ENCODE measurements around the gene RBMS2.
A peak's percentile ranks its signal among the peaks of the same experiment; 100 is the strongest.

RBMS2 gene

DNA sequence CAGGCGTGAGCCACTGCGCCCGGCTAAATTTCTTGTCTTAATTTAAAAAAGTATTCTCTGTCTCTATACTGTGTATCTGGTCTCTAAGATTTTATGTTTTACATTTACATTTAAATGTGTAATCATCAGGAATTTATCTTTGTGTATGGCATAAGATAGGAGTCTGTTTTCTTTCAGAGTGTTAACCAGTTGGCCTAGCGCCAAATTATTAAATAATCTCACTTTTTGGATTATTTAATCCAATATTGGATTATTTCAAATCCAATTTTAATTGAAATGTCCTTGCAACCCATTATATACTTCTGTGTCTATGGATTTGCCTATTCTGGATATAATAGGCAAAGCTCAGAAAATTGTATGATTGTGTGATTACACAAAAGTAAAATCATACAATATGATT is 63.5 kb downstream of the RBMS2 start:
- DNase-seq (ENCODE audit: low read depth): no peak
- H3K4me3 ChIP-seq (ENCODE audit: low read depth, low read length): no peak overlapping the region
- TF ChIP-seq, protein P1, sequence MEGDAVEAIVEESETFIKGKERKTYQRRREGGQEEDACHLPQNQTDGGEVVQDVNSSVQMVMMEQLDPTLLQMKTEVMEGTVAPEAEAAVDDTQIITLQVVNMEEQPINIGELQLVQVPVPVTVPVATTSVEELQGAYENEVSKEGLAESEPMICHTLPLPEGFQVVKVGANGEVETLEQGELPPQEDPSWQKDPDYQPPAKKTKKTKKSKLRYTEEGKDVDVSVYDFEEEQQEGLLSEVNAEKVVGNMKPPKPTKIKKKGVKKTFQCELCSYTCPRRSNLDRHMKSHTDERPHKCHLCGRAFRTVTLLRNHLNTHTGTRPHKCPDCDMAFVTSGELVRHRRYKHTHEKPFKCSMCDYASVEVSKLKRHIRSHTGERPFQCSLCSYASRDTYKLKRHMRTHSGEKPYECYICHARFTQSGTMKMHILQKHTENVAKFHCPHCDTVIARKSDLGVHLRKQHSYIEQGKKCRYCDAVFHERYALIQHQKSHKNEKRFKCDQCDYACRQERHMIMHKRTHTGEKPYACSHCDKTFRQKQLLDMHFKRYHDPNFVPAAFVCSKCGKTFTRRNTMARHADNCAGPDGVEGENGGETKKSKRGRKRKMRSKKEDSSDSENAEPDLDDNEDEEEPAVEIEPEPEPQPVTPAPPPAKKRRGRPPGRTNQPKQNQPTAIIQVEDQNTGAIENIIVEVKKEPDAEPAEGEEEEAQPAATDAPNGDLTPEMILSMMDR (IDR thresholded peaks at IDR 0.05; ENCODE audit: control insufficient read depth, extremely low read depth, insufficient read depth): no peak

DNA sequence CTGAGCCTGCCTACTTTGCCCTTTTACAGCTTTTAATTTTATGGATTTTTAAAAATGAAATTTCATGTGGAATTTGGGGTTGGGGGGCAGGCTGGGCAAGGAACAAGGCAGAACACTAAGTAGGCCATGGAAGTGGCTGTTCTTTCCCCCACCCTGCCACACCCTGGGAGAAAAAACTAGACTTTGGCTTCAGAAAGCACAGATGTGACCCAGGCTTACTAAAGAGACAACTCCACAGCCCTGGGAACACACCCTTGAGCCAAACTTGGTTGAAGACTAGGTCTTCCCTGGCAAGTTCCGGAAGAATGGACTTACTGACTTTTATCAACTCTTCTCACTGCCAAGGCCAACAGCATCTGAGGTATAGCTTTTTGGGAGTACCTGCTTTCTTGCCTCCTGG is 68.2 kb downstream of the RBMS2 start:
- H3K4me3 ChIP-seq (ENCODE audit: low read depth, low read length): no peak overlapping the region
- no peak for DNase-seq (ENCODE audit: low read depth)
- TF ChIP-seq, protein P1 (IDR thresholded peaks at IDR 0.05; ENCODE audit: control insufficient read depth, extremely low read depth, insufficient read depth): no peak

DNA sequence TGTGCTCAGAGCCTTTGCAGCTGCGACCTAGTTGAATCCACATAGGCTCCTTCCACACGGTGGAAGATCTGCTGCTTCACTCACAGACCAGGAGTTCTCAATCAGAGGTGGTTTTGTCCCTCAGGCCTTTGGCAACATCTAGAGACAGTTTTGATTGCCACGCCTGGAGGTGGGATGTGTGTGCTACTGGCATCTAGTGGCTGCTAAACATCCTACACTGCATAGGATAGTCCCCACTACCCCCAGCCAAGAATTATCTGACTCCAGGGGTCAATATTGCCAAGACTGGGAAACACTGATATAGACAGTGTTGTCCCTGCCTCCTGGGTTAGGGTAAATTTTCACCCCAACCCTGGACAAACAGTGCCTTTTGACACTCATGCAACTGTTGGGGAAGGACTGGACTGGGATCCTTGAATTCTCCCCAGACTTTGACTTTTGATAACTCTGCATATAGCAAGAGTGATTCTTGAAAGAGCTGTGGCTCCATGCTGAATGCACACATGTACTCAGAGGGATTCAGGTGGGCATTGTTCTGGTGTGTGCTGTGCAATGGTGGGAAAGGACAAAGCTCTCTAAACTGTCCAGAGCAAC is 68.7 kb downstream of the RBMS2 start:
- TF ChIP-seq, protein P1 (IDR thresholded peaks at IDR 0.05; ENCODE audit: control insufficient read depth, extremely low read depth, insufficient read depth): peak; percentile 50
- no peak for DNase-seq (ENCODE audit: low read depth)
- H3K4me3 ChIP-seq (ENCODE audit: low read depth, low read length): no peak overlapping the region

DNA sequence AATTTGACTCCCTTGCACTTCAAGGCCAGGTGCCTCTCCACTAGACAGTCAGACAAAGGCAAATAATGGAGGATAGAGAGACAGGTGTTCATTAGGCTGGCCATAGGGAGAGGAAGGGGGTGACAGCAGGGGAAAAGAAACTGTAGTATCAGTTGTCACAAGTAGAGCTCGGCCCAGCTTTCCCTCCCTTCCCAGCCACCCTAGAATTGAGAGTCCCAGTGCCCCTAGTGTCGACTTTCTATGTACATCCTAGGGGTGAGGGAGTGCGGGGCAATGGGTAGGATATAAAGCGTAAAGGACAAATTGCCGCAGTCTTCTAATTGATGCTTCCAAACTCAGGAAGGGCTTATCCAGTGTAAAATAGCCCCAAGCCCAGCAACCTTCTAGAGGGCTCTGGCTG is 69.5 kb downstream of the RBMS2 start:
- TF ChIP-seq, protein P1 (IDR thresholded peaks at IDR 0.05; ENCODE audit: control insufficient read depth, extremely low read depth, insufficient read depth): no peak
- no peak for DNase-seq (ENCODE audit: low read depth)
- H3K4me3 ChIP-seq (ENCODE audit: low read depth, low read length): no peak overlapping the region

DNA sequence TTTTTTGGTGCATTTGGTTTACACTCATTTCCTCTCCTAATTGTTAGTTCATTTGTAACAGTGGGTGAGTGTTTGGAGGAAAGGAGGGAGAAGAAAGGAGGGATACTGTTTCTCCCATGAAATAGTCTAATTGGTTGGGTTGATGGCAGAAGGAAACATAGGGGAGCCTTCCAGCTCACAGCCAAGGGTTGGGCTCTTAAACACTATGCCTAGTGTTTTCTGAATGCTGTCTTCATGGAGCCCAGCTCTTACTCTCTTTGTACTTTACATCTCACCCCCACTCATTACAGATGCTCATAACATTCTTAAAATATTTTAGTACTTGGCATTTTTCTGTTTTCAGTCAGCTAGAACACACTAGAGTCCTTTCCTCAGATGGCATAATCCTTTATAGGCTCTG is 70.3 kb downstream of the RBMS2 start:
- no peak overlapping the region for H3K4me3 ChIP-seq (ENCODE audit: low read depth, low read length)
- TF ChIP-seq, protein P1 (IDR thresholded peaks at IDR 0.05; ENCODE audit: control insufficient read depth, extremely low read depth, insufficient read depth): no peak
- DNase-seq (ENCODE audit: low read depth): no peak

DNA sequence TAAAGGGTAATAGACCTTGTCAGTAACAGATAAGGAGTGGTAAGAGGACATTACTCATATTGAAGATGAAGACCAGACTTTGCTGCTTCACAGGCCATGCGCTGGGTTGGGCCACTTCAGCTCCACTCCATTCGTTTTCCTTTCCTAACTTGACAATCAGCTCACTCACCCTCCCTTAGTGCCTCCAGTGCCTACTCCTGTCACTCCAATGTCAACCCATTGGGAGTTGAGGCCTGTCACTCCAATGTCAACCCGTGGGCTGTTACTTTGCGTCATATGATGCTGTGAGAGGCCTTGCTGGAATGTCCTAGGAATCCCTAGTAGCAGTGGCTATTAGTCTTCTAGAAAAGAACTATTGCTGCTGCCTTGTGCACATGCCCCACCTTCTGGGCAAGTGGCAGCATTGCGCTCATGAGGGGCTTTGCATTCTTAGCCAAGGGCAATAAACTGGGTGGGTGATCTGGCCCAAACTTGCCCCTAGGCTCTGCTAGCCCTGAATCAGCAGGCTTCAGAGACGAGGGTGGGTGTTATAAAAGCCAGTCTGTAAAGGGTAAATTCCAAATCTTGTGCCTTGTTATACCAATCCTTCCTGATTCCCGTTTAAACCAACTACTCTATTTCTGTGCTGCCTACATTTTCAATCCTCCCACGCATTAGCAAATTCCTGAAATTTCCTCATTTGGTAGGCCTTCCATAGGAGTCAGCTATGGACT is 72.4 kb downstream of the RBMS2 start:
- TF ChIP-seq, protein P1 (IDR thresholded peaks at IDR 0.05; ENCODE audit: control insufficient read depth, extremely low read depth, insufficient read depth): peak; percentile 81
- H3K4me3 ChIP-seq (ENCODE audit: low read depth, low read length): no peak overlapping the region

DNA sequence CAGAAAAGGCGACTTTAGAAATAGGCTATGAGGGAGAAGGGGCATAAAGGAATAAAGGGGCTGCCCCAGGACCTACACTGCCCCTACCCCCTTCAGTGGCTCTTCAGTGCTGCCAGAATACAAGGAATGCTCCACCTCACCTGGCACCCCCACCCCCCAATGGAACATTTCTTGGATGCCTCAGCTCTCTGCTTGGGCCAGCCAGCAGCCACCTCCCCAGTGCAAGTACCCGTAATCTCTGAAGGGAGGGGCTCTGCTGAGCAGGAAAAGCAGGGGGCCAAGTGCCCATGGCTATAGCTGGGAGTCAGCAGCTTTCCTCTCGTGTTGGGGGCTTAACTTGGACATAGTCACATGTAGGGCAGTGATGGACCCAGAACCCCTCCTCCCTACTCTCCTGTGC is 75.2 kb downstream of the RBMS2 start:
- no peak for DNase-seq (ENCODE audit: low read depth)
- H3K4me3 ChIP-seq (ENCODE audit: low read depth, low read length): no peak overlapping the region
- TF ChIP-seq, protein P1 (IDR thresholded peaks at IDR 0.05; ENCODE audit: control insufficient read depth, extremely low read depth, insufficient read depth): no peak

More for the DNA sequence above, 72.4 kb downstream of the RBMS2 start:
- DNase-seq (ENCODE audit: low read depth): peak; percentile 7

Data from LNCaP clone FGC (cell line).